Measurements from ENCODE around the gene CACNA1C. TPM values are rescaled to one million over a fixed set of nuclear protein-coding genes. Genes with fewer than 3 reads are reported as not detected.
A peak's percentile ranks its signal among the peaks of the same experiment; 100 is the strongest.

The CACNA1C gene
- total and polyA plus RNA-seq, 4 donors = 14.8 to 22.2 (median 18.3) TPM

DNA sequence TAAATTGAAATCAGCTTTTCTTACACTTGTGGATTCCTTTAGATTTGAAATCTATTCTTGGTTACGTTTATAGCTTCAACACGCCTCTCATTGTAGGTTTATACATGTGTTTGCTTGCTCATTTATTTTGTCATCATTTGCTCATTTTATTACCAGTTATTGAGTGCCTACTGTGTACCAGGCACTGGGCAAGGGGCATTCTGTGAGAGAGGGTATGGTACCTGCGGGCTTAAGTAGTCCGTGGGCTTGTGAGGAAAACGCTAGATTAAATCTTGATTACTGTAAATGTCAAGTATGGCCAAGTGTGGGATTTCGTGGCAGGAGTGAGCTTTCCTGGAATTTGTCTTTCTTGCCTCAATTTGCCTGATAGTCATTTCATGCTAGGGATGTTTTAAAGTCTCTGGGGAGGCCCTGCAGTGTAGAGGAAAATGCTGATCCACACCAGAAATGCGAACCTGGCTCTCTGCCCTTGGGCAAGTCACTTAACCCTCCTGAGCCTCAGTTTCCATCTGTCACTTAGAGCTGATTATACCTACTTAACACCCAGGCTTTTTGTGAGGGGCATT, 92.7 kb downstream of the CACNA1C start:
- WGBS (ENCODE audit: insufficient coverage) = 91% methylated on average over 4 of the region's 7 CpGs

GRCh38 chr12:2147335-2147734, 94.5 kb downstream of the CACNA1C start:
- Histone ChIP-seq H3K4me1 (ENCODE audit: control insufficient read depth, insufficient read depth, low read length) (peaks cover 6% of the 10 kb centered on the region), H3K27me3 (ENCODE audit: control insufficient read depth, insufficient read depth, low read length) (no peaks in the 10 kb centered on the region), H3K4me3 (ENCODE audit: low read depth, low read length) (no peak overlapping the region), H3K9me3 (ENCODE audit: control insufficient read depth, insufficient read depth, low read length) (no peaks in the 10 kb centered on the region), H3K27ac (ENCODE audit: low read depth, low read length) (no peak overlapping the region), H3K36me3 (ENCODE audit: control insufficient read depth, insufficient read depth, low read length) (no peaks in the 10 kb centered on the region)
- DNase-seq (ENCODE audit: low read depth in 4 of 6, low spot score in 6 of 6) = no peak
- WGBS (ENCODE audit: insufficient coverage) = no CpG with 5 or more reads among the region's 1 CpG

More for the DNA sequence above, 92.7 kb downstream of the CACNA1C start:
- Histone ChIP-seq H3K27ac (ENCODE audit: low read depth, low read length) (no peak overlapping the region), H3K27me3 (ENCODE audit: control insufficient read depth, insufficient read depth, low read length) (no peaks in the 10 kb centered on the region), H3K4me1 (ENCODE audit: control insufficient read depth, insufficient read depth, low read length) (peaks cover 11% of the 10 kb centered on the region), H3K36me3 (ENCODE audit: control insufficient read depth, insufficient read depth, low read length) (no peaks in the 10 kb centered on the region), H3K4me3 (ENCODE audit: low read depth, low read length) (no peak overlapping the region), H3K9me3 (ENCODE audit: control insufficient read depth, insufficient read depth, low read length) (no peaks in the 10 kb centered on the region)
- DNase-seq (ENCODE audit: low read depth in 4 of 6, low spot score in 6 of 6) = no peak

- Histone ChIP-seq H3K4me1 (ENCODE audit: control insufficient read depth, insufficient read depth, low read length) (peaks cover 7% of the 10 kb centered on the region), H3K27ac (ENCODE audit: low read depth, low read length) (no peak overlapping the region), H3K4me3 (ENCODE audit: low read depth, low read length) (no peak overlapping the region), H3K36me3 (ENCODE audit: control insufficient read depth, insufficient read depth, low read length) (no peaks in the 10 kb centered on the region), H3K27me3 (ENCODE audit: control insufficient read depth, insufficient read depth, low read length) (no peaks in the 10 kb centered on the region), H3K9me3 (ENCODE audit: control insufficient read depth, insufficient read depth, low read length) (no peaks in the 10 kb centered on the region)
- DNase-seq (ENCODE audit: low read depth in 4 of 6, low spot score in 6 of 6) = no peak
- 100% methylated on average over 1 of the region's 3 CpGs for whole genome bisulfite sequencing (ENCODE audit: insufficient coverage)
These were observed 96.3 kb downstream of the CACNA1C start for GRCh38 chr12:2149091-2149490.

DNA sequence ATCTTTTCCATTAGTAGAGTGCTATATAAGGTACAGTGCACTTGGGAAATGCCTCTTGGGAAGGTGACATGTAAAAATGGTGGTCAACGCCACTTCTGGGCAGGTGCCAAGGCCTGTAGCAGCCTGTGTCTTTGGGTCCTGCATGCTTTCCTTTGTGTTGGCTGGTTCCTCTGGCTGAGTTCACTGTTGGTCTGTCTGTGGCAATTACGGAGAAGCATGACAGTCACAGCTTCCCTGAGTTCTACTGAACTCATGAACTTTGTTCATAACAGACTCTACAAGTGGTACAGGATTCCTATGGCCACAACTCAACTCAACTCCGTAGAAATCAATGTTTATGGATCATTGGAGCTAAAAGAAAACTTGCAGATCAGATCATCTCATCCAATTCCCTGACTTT, 98.0 kb downstream of the CACNA1C start:
- Histone ChIP-seq H3K4me3 (ENCODE audit: low read depth, low read length) (no peak overlapping the region), H3K4me1 (ENCODE audit: control insufficient read depth, insufficient read depth, low read length) (peaks cover 16% of the 10 kb centered on the region), H3K27ac (ENCODE audit: low read depth, low read length) (no peak overlapping the region), H3K27me3 (ENCODE audit: control insufficient read depth, insufficient read depth, low read length) (no peaks in the 10 kb centered on the region), H3K36me3 (ENCODE audit: control insufficient read depth, insufficient read depth, low read length) (no peaks in the 10 kb centered on the region), H3K9me3 (ENCODE audit: control insufficient read depth, insufficient read depth, low read length) (no peaks in the 10 kb centered on the region)
- WGBS (ENCODE audit: insufficient coverage) = 40% methylated on average over 1 of the region's 3 CpGs
- peak in 1 of 6 donors; percentile 45 for DNase-seq (ENCODE audit: low read depth in 4 of 6, low spot score in 6 of 6)

DNA sequence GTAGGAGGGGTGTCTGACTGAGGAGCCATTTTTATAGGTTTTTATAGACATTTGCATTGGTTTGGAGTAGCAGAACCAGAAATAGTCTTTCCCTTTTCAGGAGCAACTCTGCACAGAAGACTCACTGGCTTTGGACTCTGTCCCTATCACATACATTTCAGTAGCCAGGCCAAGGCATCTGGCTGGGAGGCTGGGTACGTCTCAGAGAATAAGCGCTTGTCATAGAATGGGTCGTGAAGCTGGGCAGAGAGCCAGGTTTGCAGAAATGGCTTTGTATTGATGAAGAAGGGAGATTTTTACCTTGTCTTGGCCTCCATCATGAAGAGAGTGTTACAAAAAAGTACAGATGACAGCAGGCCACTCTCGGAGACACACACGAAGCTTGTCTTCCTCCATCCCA, 98.6 kb downstream of the CACNA1C start:
- WGBS (ENCODE audit: insufficient coverage) = 63% methylated on average over 3 of the region's 5 CpGs
- peak in 3 of 6 donors; percentile 12 to 72 (median 60) for DNase-seq (ENCODE audit: low read depth in 4 of 6, low spot score in 6 of 6)
- Histone ChIP-seq H3K27ac (ENCODE audit: low read depth, low read length) (no peak overlapping the region), H3K4me1 (ENCODE audit: control insufficient read depth, insufficient read depth, low read length) (peaks cover 16% of the 10 kb centered on the region), H3K36me3 (ENCODE audit: control insufficient read depth, insufficient read depth, low read length) (no peaks in the 10 kb centered on the region), H3K27me3 (ENCODE audit: control insufficient read depth, insufficient read depth, low read length) (no peaks in the 10 kb centered on the region), H3K9me3 (ENCODE audit: control insufficient read depth, insufficient read depth, low read length) (no peaks in the 10 kb centered on the region), H3K4me3 (ENCODE audit: low read depth, low read length) (no peak overlapping the region)

GRCh38 chr12:2152134-2152533, 99.3 kb downstream of the CACNA1C start:
- 100% methylated on average over 4 of the region's 5 CpGs for WGBS (ENCODE audit: insufficient coverage)
- no peaks in the 10 kb centered on the region for H3K9me3 ChIP-seq (ENCODE audit: control insufficient read depth, insufficient read depth, low read length)
- no peak overlapping the region for H3K4me3 ChIP-seq (ENCODE audit: low read depth, low read length)
- no peaks in the 10 kb centered on the region for H3K36me3 ChIP-seq (ENCODE audit: control insufficient read depth, insufficient read depth, low read length)
- no peak overlapping the region for H3K27ac ChIP-seq (ENCODE audit: low read depth, low read length)
- H3K4me1 ChIP-seq (ENCODE audit: control insufficient read depth, insufficient read depth, low read length) = peaks cover 16% of the 10 kb centered on the region
- no peaks in the 10 kb centered on the region for H3K27me3 ChIP-seq (ENCODE audit: control insufficient read depth, insufficient read depth, low read length)
- DNase-seq (ENCODE audit: low read depth in 4 of 6, low spot score in 6 of 6) = no peak

- WGBS (ENCODE audit: insufficient coverage) = 59% methylated on average over 5 of the region's 9 CpGs
- DNase-seq (ENCODE audit: low read depth in 4 of 6, low spot score in 6 of 6) = no peak
- H3K4me3 ChIP-seq (ENCODE audit: low read depth, low read length) = no peak overlapping the region
- no peak overlapping the region for H3K27ac ChIP-seq (ENCODE audit: low read depth, low read length)
- H3K36me3 ChIP-seq (ENCODE audit: control insufficient read depth, insufficient read depth, low read length) = no peaks in the 10 kb centered on the region
- H3K27me3 ChIP-seq (ENCODE audit: control insufficient read depth, insufficient read depth, low read length) = no peaks in the 10 kb centered on the region
- peaks cover 16% of the 10 kb centered on the region for H3K4me1 ChIP-seq (ENCODE audit: control insufficient read depth, insufficient read depth, low read length)
- H3K9me3 ChIP-seq (ENCODE audit: control insufficient read depth, insufficient read depth, low read length) = no peaks in the 10 kb centered on the region
These were observed 101.3 kb downstream of the CACNA1C start for GRCh38 chr12:2154050-2154449.

GRCh38 chr12:2154521-2154920, 101.7 kb downstream of the CACNA1C start:
- no peak overlapping the region for H3K4me3 ChIP-seq (ENCODE audit: low read depth, low read length)

DNA sequence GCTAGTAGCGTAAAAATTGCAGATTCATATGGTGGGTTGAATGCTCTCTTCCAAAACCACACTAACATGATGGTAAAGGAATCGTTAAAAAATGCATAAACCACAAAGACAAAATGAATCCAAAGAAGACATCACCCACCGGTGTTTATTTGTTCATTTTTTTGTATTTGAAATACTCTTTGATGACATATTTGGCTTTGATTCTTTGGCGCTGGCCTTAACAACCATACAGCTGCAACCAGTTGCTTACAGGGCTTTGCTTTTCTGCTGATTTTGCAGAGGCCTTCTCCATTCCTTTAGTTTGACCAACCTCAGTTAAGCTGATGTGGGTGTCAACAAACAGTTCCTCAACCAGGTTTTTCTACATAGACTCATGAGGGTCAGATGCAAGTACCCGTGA, 103.5 kb downstream of the CACNA1C start:
- peaks cover 22% of the 10 kb centered on the region for H3K4me1 ChIP-seq (ENCODE audit: control insufficient read depth, insufficient read depth, low read length)
- 100% methylated on average over 1 of the region's 5 CpGs for WGBS (ENCODE audit: insufficient coverage)

More at GRCh38 chr12:2154521-2154920, 101.7 kb downstream of the CACNA1C start:
- no peak overlapping the region for H3K27ac ChIP-seq (ENCODE audit: low read depth, low read length)
- H3K36me3 ChIP-seq (ENCODE audit: control insufficient read depth, insufficient read depth, low read length) = no peaks in the 10 kb centered on the region
- no peak for DNase-seq (ENCODE audit: low read depth in 4 of 6, low spot score in 6 of 6)
- no peaks in the 10 kb centered on the region for H3K9me3 ChIP-seq (ENCODE audit: control insufficient read depth, insufficient read depth, low read length)
- WGBS (ENCODE audit: insufficient coverage) = 91% methylated on average over 6 of the region's 6 CpGs
- H3K4me1 ChIP-seq (ENCODE audit: control insufficient read depth, insufficient read depth, low read length) = peaks cover 16% of the 10 kb centered on the region
- H3K27me3 ChIP-seq (ENCODE audit: control insufficient read depth, insufficient read depth, low read length) = no peaks in the 10 kb centered on the region

GRCh38 chr12:2160043-2160442, 107.3 kb downstream of the CACNA1C start:
- H3K36me3 ChIP-seq (ENCODE audit: control insufficient read depth, insufficient read depth, low read length) = no peaks in the 10 kb centered on the region
- DNase-seq (ENCODE audit: low read depth in 4 of 6, low spot score in 6 of 6) = no peak
- no peak overlapping the region for H3K4me3 ChIP-seq (ENCODE audit: low read depth, low read length)
- no peaks in the 10 kb centered on the region for H3K27me3 ChIP-seq (ENCODE audit: control insufficient read depth, insufficient read depth, low read length)
- WGBS (ENCODE audit: insufficient coverage) = 74% methylated on average over 7 of the region's 7 CpGs
- H3K9me3 ChIP-seq (ENCODE audit: control insufficient read depth, insufficient read depth, low read length) = no peaks in the 10 kb centered on the region
- peaks cover 31% of the 10 kb centered on the region for H3K4me1 ChIP-seq (ENCODE audit: control insufficient read depth, insufficient read depth, low read length)
- no peak overlapping the region for H3K27ac ChIP-seq (ENCODE audit: low read depth, low read length)

More for the DNA sequence above, 103.5 kb downstream of the CACNA1C start:
- Histone ChIP-seq H3K36me3 (ENCODE audit: control insufficient read depth, insufficient read depth, low read length) (no peaks in the 10 kb centered on the region), H3K4me3 (ENCODE audit: low read depth, low read length) (no peak overlapping the region), H3K27me3 (ENCODE audit: control insufficient read depth, insufficient read depth, low read length) (no peaks in the 10 kb centered on the region), H3K9me3 (ENCODE audit: control insufficient read depth, insufficient read depth, low read length) (no peaks in the 10 kb centered on the region), H3K27ac (ENCODE audit: low read depth, low read length) (no peak overlapping the region)
- DNase-seq (ENCODE audit: low read depth in 4 of 6, low spot score in 6 of 6) = no peak
